ENCODE results near the gene IRX2.

Gene IRX2

DNA sequence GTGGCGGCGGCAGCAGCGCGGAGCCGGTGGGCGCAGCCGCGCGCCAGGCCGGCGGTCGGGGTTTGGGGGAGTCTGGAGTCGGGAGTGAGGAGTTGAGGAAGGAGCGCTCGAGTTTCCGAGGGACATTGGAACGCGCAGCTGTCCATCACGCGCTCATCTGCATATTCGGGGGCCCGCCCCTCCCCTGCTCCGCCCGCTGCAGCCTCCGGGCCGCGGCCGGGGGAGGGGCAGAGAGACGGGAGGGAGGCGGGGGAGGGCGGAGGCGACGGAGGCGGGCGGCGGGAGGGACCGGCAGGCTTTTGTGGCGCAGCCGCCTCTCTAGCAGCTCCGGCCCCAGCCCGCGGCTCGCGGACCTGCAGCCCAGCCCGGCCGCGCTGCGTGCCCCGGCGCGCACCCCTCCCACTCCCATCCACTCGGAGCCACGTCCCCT is at the start of gene IRX2:
Gene IRX2 (minus strand): TSS at position 86 of the 430 bp plus-strand sequence. CDS start 264 bp downstream, outside the sequence.
- DNase-seq, result no peak

DNA sequence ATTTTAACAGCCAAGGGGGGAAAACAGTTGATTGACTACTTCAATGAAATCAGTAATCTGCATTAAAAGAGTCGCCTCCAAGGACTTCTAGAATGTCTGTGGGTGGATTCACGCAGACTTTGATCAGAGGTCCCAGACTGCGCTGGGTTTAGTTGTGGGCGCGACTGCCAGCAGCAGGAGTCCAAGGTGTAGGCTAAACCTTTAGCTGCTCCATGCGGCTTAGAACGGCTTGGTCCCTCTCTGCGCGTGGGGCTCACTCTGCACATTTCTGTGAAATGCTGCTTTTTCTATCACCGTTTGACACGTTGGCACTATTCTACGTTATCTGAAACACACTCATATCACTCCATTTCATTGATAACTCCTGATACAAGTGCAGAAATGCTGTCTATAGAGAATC is 48.6 kb upstream of the IRX2 start:
- DNase-seq, result no peak

DNA sequence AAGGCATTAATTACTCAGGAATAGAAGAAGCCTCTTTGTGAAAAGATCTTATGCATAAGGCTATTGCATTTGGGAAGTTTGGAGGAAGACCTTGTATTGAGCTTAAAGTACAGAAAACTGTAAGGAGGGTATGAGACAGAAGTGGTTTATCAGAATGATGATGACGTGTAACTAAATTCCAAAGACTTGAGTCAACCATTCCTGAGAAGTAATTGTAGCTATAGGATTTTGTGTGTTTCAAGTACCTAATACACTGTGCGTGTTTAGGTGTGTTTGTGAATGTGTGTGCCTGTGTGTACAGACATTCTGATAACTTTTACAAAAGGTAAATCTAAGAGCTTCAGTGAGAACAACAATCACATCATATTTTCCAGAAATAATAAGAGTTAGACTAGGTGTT is 46.5 kb upstream of the IRX2 start:
- no peak for DNase-seq

DNA sequence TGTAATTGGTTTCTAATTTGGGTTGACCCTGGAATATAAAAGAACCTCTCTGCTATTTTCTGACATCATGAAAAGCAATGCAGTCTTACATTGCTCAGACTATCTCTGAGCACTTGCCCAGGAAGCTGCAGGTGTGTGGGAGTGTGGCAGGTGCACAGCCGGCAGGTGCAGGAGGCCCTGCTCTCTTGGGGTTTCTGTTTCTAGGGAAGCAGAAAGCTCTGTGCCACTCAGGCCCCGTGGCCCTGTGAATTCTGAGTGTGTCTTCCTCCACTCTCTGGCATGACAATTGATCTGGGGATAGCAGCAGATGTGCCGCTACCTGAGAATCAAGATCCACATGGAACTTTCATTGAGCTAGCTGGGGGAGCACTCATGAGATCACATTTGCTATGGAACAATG is 45.7 kb upstream of the IRX2 start:
- DNase-seq, result no peak

DNA sequence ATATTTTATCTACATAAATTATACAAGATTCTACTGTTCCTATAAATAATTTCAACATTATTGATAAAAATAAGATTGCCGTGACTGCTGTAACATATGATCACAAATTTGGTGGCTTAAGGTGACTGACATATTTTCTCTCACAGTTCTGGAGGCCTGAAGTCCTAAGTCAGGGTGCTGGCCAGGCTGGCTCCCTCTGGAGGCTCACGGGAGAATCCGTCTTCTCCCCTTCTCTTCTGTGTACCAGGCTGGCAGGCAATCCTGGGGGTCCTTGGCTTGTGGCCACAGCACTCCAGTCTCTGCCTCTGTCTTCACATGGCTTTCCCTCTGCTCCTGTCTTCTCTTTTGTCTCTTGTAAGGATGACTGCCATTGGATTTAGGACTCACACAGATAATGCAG is 31.7 kb upstream of the IRX2 start:
- no peak for DNase-seq

DNA sequence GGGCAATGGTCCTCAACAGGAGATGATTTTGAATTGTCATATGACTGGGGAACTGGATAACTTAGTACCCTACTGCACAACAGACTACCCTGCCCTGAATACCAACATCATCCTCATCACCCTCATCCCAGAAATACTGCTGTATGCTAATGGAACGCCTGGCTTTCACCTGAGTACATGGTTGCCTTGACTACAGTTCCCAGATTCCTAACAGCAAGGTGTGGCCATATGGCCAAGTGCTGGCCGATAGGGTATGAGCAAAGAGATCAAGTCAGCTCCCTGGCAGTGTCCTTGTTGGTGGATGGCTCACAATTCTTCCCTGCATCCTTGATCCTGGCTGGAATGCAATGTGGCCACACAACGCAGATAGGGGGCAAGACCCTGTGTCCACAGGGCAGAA is 31.2 kb upstream of the IRX2 start:
- no peak for DNase-seq

DNA sequence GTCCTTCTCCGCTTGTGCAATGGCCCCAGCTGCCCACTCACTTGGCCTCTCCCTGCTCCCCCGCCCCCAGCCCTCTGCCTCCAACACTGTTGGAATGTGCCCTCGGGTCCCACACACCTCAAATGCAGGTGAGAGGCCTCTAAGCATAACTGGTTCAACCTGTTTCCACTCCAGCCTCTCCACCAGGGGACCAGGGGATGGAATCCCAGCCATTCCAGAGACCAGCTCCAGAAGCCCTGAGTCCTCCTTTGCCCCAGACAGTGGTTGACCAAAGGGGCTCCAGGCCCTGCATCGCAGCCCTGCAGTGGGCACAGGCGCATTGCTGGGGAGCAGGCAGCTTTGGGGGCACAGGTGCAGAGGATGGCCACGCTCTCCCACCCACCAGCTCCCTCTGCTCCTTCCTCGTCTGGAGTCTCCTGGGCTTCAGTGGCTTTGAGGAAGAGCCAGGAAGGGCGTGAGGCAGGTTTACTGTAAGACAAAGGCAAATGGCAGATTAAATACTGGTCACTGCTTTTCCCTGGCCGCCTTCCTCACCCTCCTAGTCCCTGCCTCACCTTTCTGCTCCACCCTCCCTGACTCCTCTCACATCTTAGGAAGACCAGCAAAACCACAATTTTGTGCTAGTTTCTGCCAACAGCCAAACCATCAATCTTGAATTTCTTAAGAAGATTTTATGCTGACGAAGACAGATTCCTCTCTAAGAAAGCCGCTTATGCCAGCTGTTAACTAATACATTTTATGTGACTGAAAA is 29.1 kb upstream of the IRX2 start:
- no peak for DNase-seq

DNA sequence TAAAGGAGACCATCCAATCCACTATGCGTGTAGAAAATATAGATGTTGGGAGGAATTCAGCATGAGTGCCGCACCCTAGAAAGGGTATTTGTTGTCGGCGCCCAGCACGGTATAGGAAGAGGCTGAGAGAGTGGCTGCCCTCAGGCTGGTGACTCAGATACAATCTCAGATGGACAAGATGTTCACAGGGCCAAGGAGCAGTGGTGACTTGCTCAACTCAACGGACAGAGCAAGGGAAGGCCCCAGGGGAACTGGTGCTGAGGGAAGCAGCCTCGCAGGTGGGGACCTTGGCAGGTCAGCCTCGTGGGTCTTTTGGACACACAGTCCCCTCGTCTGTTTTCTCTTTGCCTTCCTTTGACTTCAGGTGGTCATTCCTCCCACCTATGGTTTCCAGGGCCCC is 28.0 kb upstream of the IRX2 start:
- DNase-seq, result no peak

DNA sequence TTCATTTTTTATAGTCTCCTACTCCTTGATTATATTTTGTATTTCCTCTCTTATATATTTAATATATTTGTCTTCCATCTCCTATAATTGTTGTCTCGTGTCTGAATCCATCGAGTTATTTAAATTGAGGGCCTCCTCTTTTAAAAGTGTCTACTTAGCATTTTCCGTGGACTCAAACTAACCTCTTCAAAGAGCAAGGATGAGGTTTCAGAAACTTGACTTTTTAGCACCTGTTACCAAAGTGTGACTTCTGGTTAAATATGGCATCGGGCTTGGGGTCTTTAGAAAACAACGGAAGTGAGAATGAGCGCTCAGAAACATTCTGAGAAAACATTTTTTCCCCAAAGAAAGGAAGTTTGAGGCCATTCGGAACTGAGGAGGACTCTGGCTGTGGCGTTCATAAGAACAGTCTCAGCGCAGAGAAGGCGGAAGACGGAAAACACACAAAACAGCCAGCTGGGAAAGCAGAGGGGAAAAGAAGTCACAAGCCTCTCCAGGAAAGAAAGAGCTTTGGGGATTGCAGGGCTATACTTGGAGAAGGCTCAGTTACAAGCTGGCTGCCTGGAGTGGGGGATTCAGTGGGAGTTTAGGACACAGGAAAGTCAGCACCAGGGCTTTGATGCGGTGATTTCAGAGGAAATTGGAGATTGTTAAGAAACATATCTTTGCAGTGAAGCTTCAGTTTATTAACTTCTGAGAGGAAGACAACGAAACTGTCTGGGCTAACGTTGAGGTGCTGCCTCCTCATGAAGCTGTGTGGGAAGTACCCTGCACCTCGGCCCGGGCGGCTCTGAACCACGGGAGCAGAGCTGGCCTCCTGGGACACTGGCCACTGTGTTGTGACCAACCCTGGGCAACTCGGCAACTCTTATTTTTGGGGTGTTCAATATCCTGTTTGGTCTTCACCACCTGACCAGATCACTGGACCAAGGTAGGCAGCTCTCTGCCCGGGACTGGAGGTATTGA is 25.1 kb upstream of the IRX2 start:
- no peak for DNase-seq

DNA sequence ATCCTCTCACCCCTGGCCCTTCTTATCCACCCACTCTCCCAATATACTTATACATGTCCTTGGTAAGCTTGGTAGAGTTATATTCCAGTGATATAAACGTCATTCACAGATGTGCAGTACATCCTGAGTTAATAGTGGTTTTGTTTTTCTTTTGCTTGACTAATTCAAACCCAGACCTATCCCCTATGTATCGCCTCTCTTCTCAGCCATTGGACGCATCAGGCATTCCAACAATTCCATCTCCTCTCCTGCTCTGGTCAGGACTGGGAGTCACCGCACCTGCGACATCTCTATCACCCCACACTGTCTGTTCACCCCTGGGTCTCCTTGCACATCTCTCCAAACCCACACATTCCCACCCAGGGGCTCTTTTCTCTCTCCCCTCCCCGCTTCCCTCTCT is 21.9 kb upstream of the IRX2 start:
- no peak for DNase-seq

DNA sequence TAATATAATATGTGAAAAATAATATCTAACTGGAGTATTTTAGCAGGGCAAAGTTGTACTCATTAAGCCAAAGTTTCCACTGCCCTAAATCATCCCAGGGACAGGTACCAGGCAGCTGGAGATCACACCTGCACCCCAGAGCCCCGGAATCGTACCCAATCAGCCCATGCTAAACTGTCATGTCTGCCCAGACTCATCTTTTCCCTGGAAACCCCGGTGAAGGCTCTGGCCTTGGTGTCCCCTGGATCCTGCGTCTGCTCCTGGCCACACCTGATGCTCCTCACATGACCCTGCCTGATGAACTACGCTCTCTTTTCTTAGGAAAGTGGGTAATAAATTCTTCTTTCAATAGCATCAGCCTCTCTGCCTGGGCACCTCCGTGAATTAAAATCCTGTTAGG is 15.6 kb upstream of the IRX2 start:
- DNase-seq, result no peak

DNA sequence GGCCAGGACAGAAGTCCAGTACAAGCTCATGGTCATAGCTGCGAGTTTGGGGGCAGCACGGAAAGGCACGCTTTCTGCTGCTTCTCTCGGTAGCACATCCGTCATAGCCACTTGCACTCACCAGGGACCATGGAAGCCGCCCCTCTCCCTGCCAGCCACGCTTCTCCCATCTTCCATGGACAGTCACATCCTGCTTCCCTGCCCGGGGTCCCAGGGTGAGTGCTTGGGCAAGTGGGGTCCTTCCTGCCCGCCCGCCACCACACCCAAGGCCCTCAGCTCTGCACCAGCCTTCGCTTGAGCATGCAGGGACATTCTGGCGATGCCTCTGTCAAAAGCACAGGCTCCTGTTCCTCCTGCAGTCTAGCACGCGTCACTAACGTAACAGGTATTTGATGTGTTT is 13.1 kb upstream of the IRX2 start:
- DNase-seq, result no peak

DNA sequence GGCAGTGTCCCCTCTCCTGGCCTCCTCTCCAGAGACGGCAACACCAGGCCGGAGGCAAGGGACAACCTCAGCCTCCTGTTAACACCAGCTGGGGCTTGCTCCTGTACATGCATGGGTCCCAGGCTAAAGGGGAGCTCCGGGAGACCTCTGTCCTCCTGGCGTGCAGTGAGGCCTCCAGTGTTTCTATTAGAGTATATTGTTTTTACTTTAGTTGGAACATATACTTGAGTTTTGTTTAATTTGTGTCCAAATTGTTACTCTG is 12.0 kb upstream of the IRX2 start:
- no peak for DNase-seq

DNA sequence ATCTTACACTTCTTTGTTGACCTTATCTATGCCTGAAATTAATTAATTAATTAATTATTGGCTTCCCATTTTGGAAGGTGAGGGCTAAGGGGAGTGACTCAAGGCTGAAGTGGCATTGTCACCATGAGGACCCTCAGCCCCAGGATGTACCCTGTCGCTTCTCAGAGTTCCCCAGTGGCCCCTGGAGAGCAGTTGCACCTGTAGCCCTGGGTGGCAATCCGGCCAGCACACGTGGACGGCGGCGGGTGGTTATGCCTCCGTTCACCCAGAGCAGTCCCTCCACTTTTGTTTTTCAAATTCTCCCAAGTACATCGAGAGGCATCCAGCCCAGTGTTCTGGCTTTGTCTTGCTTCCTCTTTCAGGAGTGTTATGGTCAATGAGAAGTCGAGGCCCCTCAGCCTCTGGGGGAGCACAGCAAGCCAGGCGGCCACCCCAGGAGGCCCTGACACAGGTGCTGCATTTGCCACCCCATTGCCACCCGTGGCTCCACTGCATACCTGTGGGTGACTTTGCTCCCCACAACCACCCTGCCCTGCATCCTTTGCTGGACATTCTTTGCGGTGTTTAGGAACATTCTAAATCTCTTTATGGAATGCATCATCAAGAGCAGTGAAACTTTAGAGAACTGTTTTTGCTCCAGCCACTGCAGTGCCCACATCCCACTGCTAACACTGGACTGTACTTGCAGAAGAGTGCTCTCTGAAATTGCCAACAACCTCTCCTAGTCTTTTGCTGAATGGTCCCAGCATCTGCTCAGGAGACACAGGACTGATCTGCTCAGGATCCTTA is 11.5 kb upstream of the IRX2 start:
- no peak for DNase-seq

DNA sequence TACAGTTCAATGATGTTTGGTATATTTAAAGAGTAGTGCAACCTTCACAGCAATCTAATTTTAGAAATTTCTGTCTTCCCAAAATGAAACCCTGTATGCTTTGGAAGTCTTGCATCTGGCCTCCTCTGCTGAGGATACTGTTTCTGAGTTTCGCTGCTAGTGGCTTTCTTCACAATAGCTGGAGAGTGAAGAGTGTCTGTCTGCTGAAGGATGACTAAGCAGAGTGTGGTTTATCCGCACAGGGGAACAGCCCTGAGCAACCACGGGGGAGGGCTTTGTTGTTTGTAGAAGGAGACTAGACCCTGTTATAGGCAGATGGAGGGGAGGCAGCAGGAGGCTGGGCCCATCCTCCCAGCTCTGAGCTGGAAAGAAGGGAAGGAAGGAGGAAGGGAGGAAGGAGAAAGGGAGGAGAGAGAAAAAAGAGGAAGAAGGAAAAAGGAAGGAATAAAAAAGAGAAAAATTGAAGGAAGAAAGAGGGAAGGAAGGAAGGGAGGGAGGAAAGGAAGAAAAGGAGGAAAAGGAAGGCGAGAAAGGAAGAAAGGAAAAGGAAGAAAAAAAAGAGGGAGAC is 10.5 kb upstream of the IRX2 start:
- no peak for DNase-seq

DNA sequence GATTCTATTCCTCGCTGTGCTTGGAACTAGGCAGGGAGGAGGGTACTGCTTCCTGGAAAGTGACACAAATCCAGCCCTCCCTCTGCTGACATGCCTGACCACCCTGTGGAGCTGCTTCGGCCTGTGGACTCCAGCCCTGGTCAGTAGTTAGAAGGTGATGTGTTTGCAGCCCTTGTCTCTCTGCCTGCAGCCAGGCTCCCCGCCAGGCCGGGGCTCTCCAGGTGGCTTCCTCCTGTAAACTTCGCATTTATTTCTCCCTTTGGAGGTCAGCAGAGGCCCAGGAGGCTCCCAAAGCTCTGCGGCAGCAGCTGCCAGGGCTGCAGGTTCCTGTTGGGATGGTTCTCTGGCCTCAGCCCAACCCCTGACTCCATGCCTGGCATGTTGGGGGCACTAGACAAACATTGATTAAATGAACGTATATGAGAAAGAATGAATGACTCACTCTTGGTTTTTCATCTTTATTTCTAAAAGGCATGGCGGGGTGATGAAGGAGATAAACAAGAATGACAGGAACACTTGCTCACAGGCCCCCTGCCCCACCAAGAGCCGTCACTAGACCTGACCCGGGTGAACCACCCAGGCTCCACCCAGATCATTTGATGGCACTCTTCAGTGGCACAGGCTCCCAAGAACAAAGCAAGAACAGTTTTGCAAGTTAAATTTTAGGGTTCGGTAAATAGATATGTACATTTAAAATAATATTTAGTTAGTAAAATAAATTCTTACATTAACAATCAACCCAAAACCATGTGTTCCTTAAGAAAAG is 8.4 kb upstream of the IRX2 start:
- DNase-seq, result no peak

DNA sequence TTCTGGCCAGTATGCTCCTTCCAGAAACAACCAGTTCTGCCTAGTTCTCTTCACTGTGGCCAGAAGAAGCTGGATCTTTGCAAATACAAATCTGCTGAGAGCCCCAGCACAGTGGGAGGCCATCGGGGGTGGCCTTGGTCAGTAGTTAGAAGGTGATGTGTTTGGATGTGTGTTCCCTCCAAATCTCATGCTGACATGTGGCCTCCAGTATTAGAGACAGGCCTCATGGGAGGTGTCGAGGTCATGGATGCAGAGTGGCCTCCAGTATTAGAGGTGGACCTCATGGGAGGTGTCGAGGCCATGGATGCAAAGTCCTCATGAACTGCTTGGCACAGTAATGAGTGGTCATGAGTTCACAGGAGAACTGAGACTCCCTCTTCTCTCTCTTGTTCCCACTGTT is 7.6 kb upstream of the IRX2 start:
- no peak for DNase-seq

DNA sequence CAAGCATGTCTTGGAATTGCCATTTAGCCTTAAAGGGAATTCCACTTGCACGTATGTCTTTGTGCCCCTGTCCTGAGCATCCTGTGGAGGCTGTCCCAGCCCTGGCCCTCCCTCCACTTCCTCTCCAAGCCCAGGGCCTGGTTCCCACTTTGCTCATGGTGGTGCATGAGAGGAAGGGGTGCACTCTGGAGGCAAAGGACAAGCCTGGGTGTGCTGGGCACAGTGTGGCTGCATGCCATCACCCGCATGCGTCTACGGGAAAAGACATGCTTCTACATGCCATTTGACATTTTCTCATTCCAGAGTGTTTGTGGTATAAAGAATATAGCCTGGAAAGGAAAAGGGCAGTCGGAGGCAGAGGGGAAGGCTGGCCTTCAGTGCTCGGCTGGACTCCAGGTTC is 7.2 kb upstream of the IRX2 start:
- no peak for DNase-seq

DNA sequence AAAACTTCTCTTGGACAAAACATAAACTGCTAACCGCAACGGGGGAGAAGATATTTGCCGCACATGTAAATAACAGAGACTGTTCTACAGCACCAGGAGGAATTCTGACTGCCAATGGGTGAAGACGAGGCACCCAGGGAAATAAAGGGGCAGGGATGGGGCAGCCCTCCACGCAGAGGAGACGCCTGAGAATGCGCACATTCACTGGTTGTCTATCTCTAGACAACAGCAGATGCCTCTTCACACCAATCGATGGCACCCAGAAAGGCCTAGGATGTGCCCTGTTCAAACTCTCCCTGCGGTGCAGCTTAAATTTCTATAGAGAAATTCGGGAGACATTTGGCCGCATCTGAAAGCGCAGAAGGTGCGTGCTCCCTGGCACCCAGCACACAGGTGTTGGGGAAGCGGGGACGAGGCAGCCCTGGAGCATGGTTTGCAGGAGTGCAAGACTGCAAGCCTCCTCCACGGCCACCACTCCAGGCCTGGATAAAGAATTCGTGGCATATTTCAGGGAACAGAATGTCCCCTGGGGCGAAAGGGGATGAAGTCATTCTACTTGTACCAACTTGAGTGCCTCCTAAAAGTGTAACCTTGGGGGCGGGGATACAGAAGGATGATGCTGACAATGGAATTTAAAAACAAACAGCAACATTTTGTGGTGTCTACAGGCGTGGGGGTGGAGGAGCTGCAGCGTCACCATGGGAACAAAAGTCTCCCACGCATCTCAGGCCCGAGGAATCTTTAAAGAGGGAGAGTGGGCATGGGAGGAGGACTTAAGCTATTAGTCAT is 6.3 kb upstream of the IRX2 start:
- DNase-seq, result no peak

DNA sequence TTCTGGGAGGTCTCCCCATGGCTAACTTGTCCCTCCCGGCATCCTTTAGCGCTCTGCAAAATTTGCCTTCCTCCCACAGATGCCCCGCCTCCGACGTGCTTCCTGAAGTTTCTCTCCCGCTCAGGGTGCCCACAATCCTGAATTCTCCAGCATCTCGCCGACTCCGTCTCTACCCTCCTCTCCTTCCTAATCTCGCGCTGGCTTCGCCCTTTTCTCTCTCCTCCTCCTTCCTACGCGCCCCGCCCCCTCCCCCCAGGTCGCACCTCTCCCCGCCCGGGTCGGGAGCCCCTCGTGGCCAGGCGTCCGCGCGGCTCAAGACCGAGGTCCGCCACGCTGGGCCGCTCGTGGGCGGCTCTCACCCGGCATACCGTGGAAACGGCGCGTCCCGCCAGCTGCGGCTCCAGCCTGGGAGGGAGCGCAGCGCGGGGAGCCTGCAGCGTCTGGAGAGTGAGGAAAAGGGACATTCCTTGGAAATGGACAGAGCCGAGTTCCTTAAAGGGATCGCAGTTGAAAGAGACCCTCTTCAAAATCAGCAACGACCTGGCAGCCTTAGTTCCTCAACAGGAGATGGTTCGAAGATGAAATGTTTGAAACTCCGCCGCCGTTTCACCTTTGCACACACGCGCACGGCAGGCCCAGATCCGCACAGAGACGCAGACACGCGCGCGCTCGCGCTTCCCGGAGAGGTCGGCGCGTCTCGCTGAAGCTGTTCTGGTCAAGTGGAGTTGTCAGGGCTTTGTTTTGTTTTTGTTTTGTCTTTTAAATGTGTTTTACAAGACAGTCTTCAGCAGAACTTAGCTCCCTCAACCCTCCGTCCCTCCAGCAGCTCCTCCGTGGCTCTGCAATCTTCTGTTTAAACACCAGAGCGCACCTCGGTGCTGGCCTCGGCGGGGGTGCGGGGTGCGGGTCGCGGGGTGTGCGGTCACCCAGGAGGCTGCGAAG is 5.0 kb upstream of the IRX2 start:
- DNase-seq, result no peak
